Ovary (tissue), 9 donors: ENCODE data around the gene STAP2. TPM values are rescaled to one million over a fixed set of nuclear protein-coding genes. Genes with fewer than 3 reads are reported as not detected.

Experiments
- DNase-seq, 5 donors: peaks; one replicate each; pipeline ENCODE4 v3.0.0-alpha.2; 2019 to 2020
- H3K27ac ChIP-seq, 2 donors: fragments of 200-600 bp; one replicate each; pipeline versions ENCODE4 v1.5.1 to v1.8.0; 2019 to 2022
- H3K27me3 ChIP-seq: fragments of 200-600 bp; one replicate; pipeline ENCODE4 v1.8.0; 2022
- H3K36me3 ChIP-seq: fragments of 200-600 bp; sonication (generic); one replicate; pipeline ENCODE4 v1.5.1; 2019
- H3K4me1 ChIP-seq: one replicate; pipeline ENCODE4 v1.8.1; 2013; ENCODE audit warnings: mild to moderate bottlenecking, moderate library complexity; ENCODE audit not compliant: insufficient read depth
- H3K4me3 ChIP-seq: fragments of 200-600 bp; sonication (generic); one replicate; pipeline ENCODE4 v1.5.1; 2017
- H3K9me3 ChIP-seq, 2 donors: fragments of 200-600 bp in 1 of 2; sonication (generic) in 1 of 2; one replicate each; pipeline versions ENCODE4 v1.5.1 to v1.8.1; 2013 to 2019; ENCODE audit warnings: mild to moderate bottlenecking in 1 of 2, moderate library complexity in 1 of 2
- CTCF ChIP-seq, 3 donors: fragments of 450-650 bp in 2 of 3; fragments of 200-600 bp in 1 of 3; IDR thresholded peaks; one replicate each; pipeline versions ENCODE4 v1.5.1 to v1.8.0; 2016 to 2022; ENCODE audit warnings: antibody characterized with exemption in 3 of 3, mild to moderate bottlenecking in 1 of 3
- EP300 ChIP-seq: sonication (generic); formaldehyde crosslinking; IDR thresholded peaks from one replicate; pipeline ENCODE4 v1.6.1; 2017; ENCODE audit warnings: antibody characterized with exemption
- POLR2A ChIP-seq: fragments of 450-650 bp; IDR thresholded peaks from one replicate; pipeline ENCODE4 v1.6.1; 2017; ENCODE audit warnings: antibody characterized with exemption, mild to moderate bottlenecking, moderate library complexity
- WGBS, 3 donors: extraction: QIAGEN DNeasy Blood & Tissue Kit in 1 of 3; methylation state at CpG; one replicate each; pipeline versions ENCODE4 v1.1.5 to v1.1.7; 2013 to 2017; 5-methylcytosine and 5-hydroxymethylcytosine counted together
- intact Hi-C, 4 donors: fragments of 100-400 bp; cut with DNase I; formaldehyde crosslinking; loops; one replicate each; pipeline versions ENCODE4 v1.11.0 to v1.15.1; 2022 to 2023
- polyA plus RNA-seq, 2 donors: library from polyadenylated mRNA; stranded (reverse); fragments of 200-250 nt in 1 of 2; fragments of 350-450 nt in 1 of 2; fragmentation: Illumina TruSeq in 1 of 2; extraction: RNeasy Lipid Tissue Mini Kit (QIAGEN cat#74804) in 1 of 2; gene quantifications; one replicate each; pipeline ENCODE4 v1.2.3, GENCODE V29; 2013 to 2014
- total RNA-seq, 7 donors: library from RNA; depleted of rRNA in 2 of 7; stranded (reverse); fragments of >200 nt in 2 of 7; fragmentation: NEBNext Ultra II Directional in 3 of 7; extraction: Animal tissue kit (Norgen Biotek cat#: 25700) in 3 of 7; gene quantifications; one replicate each; pipeline versions ENCODE4 v1.1.0 to v1.2.4, GENCODE V29; 2016 to 2023
- donor health status: DM: no; HTN: no; CAD: no; lungs with moderate emphysema.
- donor health status: DM: no; HTN: no; CAD: no.
- donor health status: Bipolar disorder and iron deficiency.
- donor health status: DM: yes; HTN: yes; CAD: no.
- donor health status: DM: no; HTN: no; CAD: no.
- donor health status: DM: yes; HTN: yes; CAD: no.

The STAP2 gene
- total and polyA plus RNA-seq, 9 donors: 9.7 to 32.5 (median 17.5) TPM

GRCh38 chr19:4301590-4302242 is 36.9 kb downstream of the STAP2 start:
- H3K4me1 ChIP-seq: no peaks in the 10 kb centered on the region
- intact Hi-C loops: no loop called here
- no peak for DNase-seq
- H3K4me3 ChIP-seq: no peak overlapping the region
- no peaks in the 10 kb centered on the region for H3K36me3 ChIP-seq
- no peaks in the 10 kb centered on the region for H3K9me3 ChIP-seq
- H3K27ac ChIP-seq: no peak overlapping the region
- no peaks in the 10 kb centered on the region for H3K27me3 ChIP-seq
- TF ChIP-seq CTCF (IDR thresholded peaks at IDR 0.05): no peak
- no peak for TF ChIP-seq POLR2A
- TF ChIP-seq EP300: no peak
- 58 to 63% (median 59%) methylated on average over 13 of the region's 13 CpGs for WGBS, 3 donors

- Histone ChIP-seq H3K27me3 (no peaks in the 10 kb centered on the region), H3K4me1 (no peaks in the 10 kb centered on the region), H3K36me3 (no peaks in the 10 kb centered on the region), H3K27ac (no peak overlapping the region), H3K4me3 (no peak overlapping the region), H3K9me3 (no peaks in the 10 kb centered on the region)
- TF ChIP-seq POLR2A: no peak
- no peak for TF ChIP-seq CTCF (IDR thresholded peaks at IDR 0.05)
- TF ChIP-seq EP300: no peak
- WGBS, 3 donors: 88 to 93% (median 90%) methylated on average over 3 of the region's 3 CpGs
- intact Hi-C loops: no loop called here
- no peak for DNase-seq
Observed at GRCh38 chr19:4300589-4300988, 38.0 kb downstream of the STAP2 start.

- Histone ChIP-seq H3K4me3 (no peak overlapping the region), H3K27me3 (no peaks in the 10 kb centered on the region), H3K36me3 (no peaks in the 10 kb centered on the region), H3K27ac (no peak overlapping the region), H3K4me1 (no peaks in the 10 kb centered on the region), H3K9me3 (no peaks in the 10 kb centered on the region)
- DNase-seq: no peak
- TF ChIP-seq CTCF (IDR thresholded peaks at IDR 0.05) (no peak), POLR2A (no peak), EP300 (no peak)
- intact Hi-C loops: no loop called here
- 74 to 79% (median 77%) methylated on average over 8 of the region's 8 CpGs for WGBS, 3 donors
Observed at GRCh38 chr19:4298810-4299550, 39.6 kb downstream of the STAP2 start.

- WGBS, 3 donors: 71 to 73% (median 72%) methylated on average over 27 of the region's 27 CpGs
- Histone ChIP-seq H3K9me3 (no peaks in the 10 kb centered on the region), H3K4me1 (no peaks in the 10 kb centered on the region), H3K4me3 (no peak overlapping the region), H3K27ac (no peak overlapping the region), H3K36me3 (no peaks in the 10 kb centered on the region), H3K27me3 (no peaks in the 10 kb centered on the region)
- TF ChIP-seq EP300 (no peak), POLR2A (no peak), CTCF (IDR thresholded peaks at IDR 0.05) (no peak)
- DNase-seq: no peak
- intact Hi-C loops: no loop called here
Observed at GRCh38 chr19:4297901-4298809, 40.5 kb downstream of the STAP2 start.
